HG03342 (cell line): ENCODE results near the gene MAP2.

ENCODE experiments used
- ATAC-seq: cut with Tn5 transposase; IDR thresholded peaks from one replicate; pipeline ENCODE4 v1.9.1; 2021; ENCODE audit warnings: mild to moderate bottlenecking, moderate library complexity; ENCODE audit not compliant: unreplicated experiment

Gene MAP2

GRCh38 chr2:209423562-209424198 lies at the start of gene MAP2:
TSS of gene MAP2 (plus strand) at chr2:209424047. CDS start at chr2:209653171, 229,124 bp downstream.
- peak; percentile 98 for ATAC-seq

- no peak for ATAC-seq
Observed at GRCh38 chr2:209376686-209377085, 47.2 kb upstream of the MAP2 start.

- peak; percentile 99 for ATAC-seq
Observed at GRCh38 chr2:209380293-209380692, 43.6 kb upstream of the MAP2 start.

- ATAC-seq: no peak
Observed at GRCh38 chr2:209381091-209381490, 42.8 kb upstream of the MAP2 start.

GRCh38 chr2:209382775-209383174 lies 41.1 kb upstream of the MAP2 start:
- no peak for ATAC-seq

GRCh38 chr2:209383212-209383611 lies 40.6 kb upstream of the MAP2 start:
- ATAC-seq: no peak

GRCh38 chr2:209387389-209387788 lies 36.5 kb upstream of the MAP2 start:
- no peak for ATAC-seq

GRCh38 chr2:209388446-209389037 lies 35.3 kb upstream of the MAP2 start:
- ATAC-seq: no peak

- ATAC-seq: no peak
Observed at GRCh38 chr2:209389171-209389618, 34.7 kb upstream of the MAP2 start.

- ATAC-seq: no peak
Observed at GRCh38 chr2:209390839-209391238, 33.0 kb upstream of the MAP2 start.

- no peak for ATAC-seq
Observed at GRCh38 chr2:209391776-209392401, 32.0 kb upstream of the MAP2 start.

- ATAC-seq: no peak
Observed at GRCh38 chr2:209395229-209395628, 28.6 kb upstream of the MAP2 start.

- ATAC-seq: no peak
Observed at GRCh38 chr2:209395652-209396051, 28.2 kb upstream of the MAP2 start.

GRCh38 chr2:209398463-209398862 lies 25.4 kb upstream of the MAP2 start:
- no peak for ATAC-seq

GRCh38 chr2:209401788-209402187 lies 22.1 kb upstream of the MAP2 start:
- ATAC-seq: no peak

GRCh38 chr2:209411296-209411695 lies 12.6 kb upstream of the MAP2 start:
- ATAC-seq: no peak

GRCh38 chr2:209411718-209412117 lies 12.1 kb upstream of the MAP2 start:
- no peak for ATAC-seq

GRCh38 chr2:209413311-209414014 lies 10.4 kb upstream of the MAP2 start:
- ATAC-seq: peak; percentile 58

GRCh38 chr2:209416913-209417312 lies 6.9 kb upstream of the MAP2 start:
- no peak for ATAC-seq

- ATAC-seq: no peak
Observed at GRCh38 chr2:209422191-209422754, 1.6 kb upstream of the MAP2 start.

- peak; percentile 12 for ATAC-seq
Observed at GRCh38 chr2:209424199-209424701, 403 bp downstream of the MAP2 start.
